Measurements from ENCODE around the gene SELENOV.
"Not testable (repeated sequence)": the region's sequence is repeated elsewhere in the genome, so short reads cannot be mapped to it uniquely, and the experiment has no call there.

SELENOV gene

GRCh38 chr19:39514840-39515550 is at the start of gene SELENOV:
TSS of gene SELENOV (plus strand) at chr19:39515139. CDS start at chr19:39515213, 74 bp downstream.
- FAIRE-seq, result no peak

GRCh38 chr19:39465956-39466747 is 48.8 kb upstream of the SELENOV start:
- FAIRE-seq, result no peak

GRCh38 chr19:39467941-39468340 is 47.0 kb upstream of the SELENOV start:
- no peak for FAIRE-seq

- no peak for FAIRE-seq
Observed at GRCh38 chr19:39469036-39469435, 45.9 kb upstream of the SELENOV start.

GRCh38 chr19:39469567-39469966 is 45.4 kb upstream of the SELENOV start:
- FAIRE-seq, result no peak

GRCh38 chr19:39470724-39471339 is 44.1 kb upstream of the SELENOV start:
- no peak for FAIRE-seq

- no peak for FAIRE-seq
Observed at GRCh38 chr19:39471756-39472536, 43.0 kb upstream of the SELENOV start.

GRCh38 chr19:39472746-39473442 is 42.0 kb upstream of the SELENOV start:
- FAIRE-seq, result no peak

GRCh38 chr19:39473443-39473960 is 41.4 kb upstream of the SELENOV start:
- FAIRE-seq, result no peak

GRCh38 chr19:39474139-39474620 is 40.8 kb upstream of the SELENOV start:
- FAIRE-seq, result no peak

- FAIRE-seq, result no peak
Observed at GRCh38 chr19:39475748-39476147, 39.2 kb upstream of the SELENOV start.

- not testable (repeated sequence) for FAIRE-seq
Observed at GRCh38 chr19:39479319-39479801, 35.6 kb upstream of the SELENOV start.

GRCh38 chr19:39479916-39480315 is 35.0 kb upstream of the SELENOV start:
- FAIRE-seq, result no peak

GRCh38 chr19:39480337-39481228 is 34.4 kb upstream of the SELENOV start, which contains the start of gene TIMM50:
TSS of gene TIMM50 (plus strand) at chr19:39480838. CDS start at chr19:39480854, 16 bp downstream.
- FAIRE-seq, result peak; percentile 64

- no peak for FAIRE-seq
Observed at GRCh38 chr19:39481229-39481545, 33.8 kb upstream of the SELENOV start.

GRCh38 chr19:39481676-39482075 is 33.3 kb upstream of the SELENOV start:
- no peak for FAIRE-seq

GRCh38 chr19:39483141-39483540 is 31.8 kb upstream of the SELENOV start:
- FAIRE-seq, result no peak

- no peak for FAIRE-seq
Observed at GRCh38 chr19:39489756-39490155, 25.2 kb upstream of the SELENOV start.

GRCh38 chr19:39492225-39492624 is 22.7 kb upstream of the SELENOV start:
- FAIRE-seq, result no peak

- no peak for FAIRE-seq
Observed at GRCh38 chr19:39492788-39493187, 22.2 kb upstream of the SELENOV start.

- FAIRE-seq, result no peak
Observed at GRCh38 chr19:39494661-39495060, 20.3 kb upstream of the SELENOV start.

Data from TTC549 (cell line).